H1 (cell line): ENCODE results near the gene DOCK11. TPM values are rescaled to one million over a fixed set of nuclear protein-coding genes. Genes with fewer than 3 reads are reported as not detected.

Experiments
- CTCF ChIA-PET: fragments of 300-600 bp; sonication (Branson Sonifier 250); formaldehyde crosslinking; loops from one replicate; lab custom pipeline; 2021; ENCODE audit not compliant: partially characterized antibody; lab: Charles Lee
- POLR2A ChIA-PET: fragments of 300-600 bp; sonication (Branson Sonifier 250); formaldehyde crosslinking; loops from one replicate; lab custom pipeline; 2021; ENCODE audit warnings: inconsistent platforms; ENCODE audit not compliant: partially characterized antibody; lab: Charles Lee
- DNase-seq, 2 experiments: peaks; one replicate each; pipeline versions ENCODE4 v3.0.0 to v3.0.0-alpha.2; 2010 to 2022; ENCODE audit warnings: low spot score in 2 of 2, low read depth in 1 of 2, mixed read lengths in 1 of 2
- FAIRE-seq: peaks from 2 replicates; lab custom pipeline; 2011; peaks lifted over from hg19 to GRCh38; lab: Jason Lieb, UNC
- H2AFZ ChIP-seq: 2 replicates; pipeline ENCODE4 v1.8.1; 2012; ENCODE audit warnings: low read length, inconsistent platforms
- H2AK5ac ChIP-seq: 2 replicates; pipeline ENCODE4 v1.6.1; 2013; ENCODE audit warnings: low read depth, low read length
- H2BK120ac ChIP-seq: replicated peaks from 2 replicates; pipeline ENCODE3; 2013; ENCODE audit warnings: low read depth, low read length, inconsistent platforms
- H2BK12ac ChIP-seq: 2 replicates; pipeline ENCODE4 v1.6.1; 2013; ENCODE audit warnings: low read depth, low read length
- H2BK15ac ChIP-seq: 2 replicates; pipeline ENCODE4 v1.6.1; 2013; ENCODE audit warnings: low read length
- H2BK20ac ChIP-seq: 2 replicates; pipeline ENCODE4 v1.6.1; 2013; ENCODE audit warnings: low read length
- H2BK5ac ChIP-seq: 2 replicates; pipeline ENCODE4 v1.6.1; 2013; ENCODE audit warnings: low read depth, low read length
- H3K14ac ChIP-seq: 2 replicates; pipeline ENCODE4 v1.6.1; 2013; ENCODE audit warnings: inconsistent platforms; ENCODE audit not compliant: insufficient read length
- H3K18ac ChIP-seq: 2 replicates; pipeline ENCODE4 v1.6.1; 2013; ENCODE audit warnings: low read length; ENCODE audit errors: extremely low read depth
- H3K23ac ChIP-seq: 2 replicates; pipeline ENCODE4 v1.6.1; 2013; ENCODE audit warnings: inconsistent platforms; ENCODE audit not compliant: insufficient read length
- H3K23me2 ChIP-seq: 2 replicates; pipeline ENCODE4 v1.6.1; 2013; ENCODE audit warnings: low read depth, low read length
- H3K27ac ChIP-seq: 2 replicates; pipeline ENCODE4 v1.6.1; 2011; ENCODE audit warnings: low read depth, low read length, inconsistent platforms
- H3K27me3 ChIP-seq, 4 experiments: replicated peaks in 1 of 4; 1 replicate in 1 of 4; 2 replicates in 3 of 4; pipeline versions ENCODE4 v1.6.1 to v1.8.1; 2011 to 2013; ENCODE audit warnings: low read length in 3 of 4, mild to moderate bottlenecking in 3 of 4, inconsistent platforms in 2 of 4, mixed read lengths in 2 of 4, moderate library complexity in 1 of 4; ENCODE audit not compliant: control insufficient read depth in 3 of 4, insufficient read depth in 3 of 4; ENCODE audit errors: extremely low read depth in 1 of 4
- H3K36me3 ChIP-seq, 4 experiments: 2 replicates each; pipeline versions ENCODE4 v1.6.1 to v1.8.1; 2011 to 2013; ENCODE audit warnings: mild to moderate bottlenecking in 4 of 4, low read length in 3 of 4, moderate library complexity in 2 of 4, control low read depth in 1 of 4, inconsistent platforms in 1 of 4; ENCODE audit not compliant: insufficient read depth in 4 of 4, control insufficient read depth in 2 of 4
- H3K4ac ChIP-seq: replicated peaks from 2 replicates; pipeline ENCODE3; 2013; ENCODE audit warnings: low read length, low read depth, mixed read lengths, inconsistent platforms; ENCODE audit not compliant: insufficient read length
- H3K4me1 ChIP-seq, 4 experiments: replicated peaks in 1 of 4; 1 replicate in 1 of 4; 2 replicates in 3 of 4; pipeline versions ENCODE4 v1.6.1 to v1.8.1; 2011 to 2013; ENCODE audit warnings: low read length in 3 of 4, inconsistent platforms in 2 of 4, mixed read lengths in 1 of 4; ENCODE audit not compliant: insufficient read depth in 4 of 4, control insufficient read depth in 3 of 4
- H3K4me2 ChIP-seq, 2 experiments: 2 replicates each; pipeline versions ENCODE4 v1.6.1 to v1.8.1; 2011 to 2013; ENCODE audit warnings: low read depth in 2 of 2, low read length in 2 of 2, control low read depth in 1 of 2, inconsistent platforms in 1 of 2, mild to moderate bottlenecking in 1 of 2; ENCODE audit not compliant: insufficient read depth in 1 of 2
- H3K4me3 ChIP-seq, 4 experiments: fragments of 200-600, 300-600 bp in 1 of 4; sonication (generic), shearing (Covaris generic), sonication (Bioruptor Twin) in 1 of 4; 2 replicates each; pipeline versions ENCODE4 v1.5.1 to v1.8.1; 2011 to 2016; ENCODE audit warnings: low read length in 4 of 4, low read depth in 3 of 4, control low read depth in 2 of 4, inconsistent platforms in 2 of 4, mild to moderate bottlenecking in 2 of 4, mixed read lengths in 1 of 4, moderate library complexity in 1 of 4; ENCODE audit not compliant: insufficient read depth in 2 of 4; ENCODE audit errors: extremely low read depth in 1 of 4
- H3K56ac ChIP-seq: replicated peaks from 2 replicates; pipeline ENCODE3; 2013; ENCODE audit warnings: low read depth, mild to moderate bottlenecking, mixed read lengths, low read length, inconsistent platforms; ENCODE audit not compliant: insufficient read length
- H3K79me1 ChIP-seq: 2 replicates; pipeline ENCODE4 v1.6.1; 2013; ENCODE audit warnings: low read depth, low read length, control low read depth
- H3K79me2 ChIP-seq, 2 experiments: 2 replicates each; pipeline versions ENCODE4 v1.6.1 to v1.8.1; 2012 to 2013; ENCODE audit warnings: low read length in 2 of 2, mild to moderate bottlenecking in 2 of 2, inconsistent platforms in 1 of 2; ENCODE audit not compliant: insufficient read depth in 2 of 2, control insufficient read depth in 1 of 2
- H3K9ac ChIP-seq, 4 experiments: replicated peaks in 1 of 4; 1 replicate in 1 of 4; 2 replicates in 3 of 4; pipeline versions ENCODE4 v1.6.1 to v1.8.1; 2011 to 2013; ENCODE audit warnings: low read depth in 3 of 4, low read length in 3 of 4, control low read depth in 2 of 4, mild to moderate bottlenecking in 2 of 4, moderate library complexity in 2 of 4, inconsistent platforms in 1 of 4; ENCODE audit errors: extremely low read depth in 1 of 4
- H3K9me3 ChIP-seq, 2 experiments: 2 replicates each; pipeline versions ENCODE4 v1.6.1 to v1.8.1; 2012 to 2013; ENCODE audit warnings: mild to moderate bottlenecking in 2 of 2, moderate library complexity in 2 of 2, control low read depth in 1 of 2, inconsistent platforms in 1 of 2, low read depth in 1 of 2, low read length in 1 of 2, mixed read lengths in 1 of 2; ENCODE audit not compliant: insufficient read depth in 2 of 2
- H4K20me1 ChIP-seq, 2 experiments: replicated peaks in 1 of 2; 2 replicates each; pipeline versions ENCODE3 to v1.8.1; 2011 to 2013; ENCODE audit warnings: inconsistent platforms in 2 of 2, low read length in 2 of 2, mild to moderate bottlenecking in 1 of 2; ENCODE audit not compliant: insufficient read depth in 2 of 2, control insufficient read depth in 1 of 2
- H4K5ac ChIP-seq: 2 replicates; pipeline ENCODE4 v1.6.1; 2013; ENCODE audit warnings: low read length, low read depth, mixed read lengths, inconsistent platforms; ENCODE audit not compliant: insufficient read length
- H4K8ac ChIP-seq: 2 replicates; pipeline ENCODE4 v1.8.0; 2013; ENCODE audit warnings: mild to moderate bottlenecking, moderate library complexity, low read length, inconsistent platforms; ENCODE audit not compliant: insufficient read depth; ENCODE audit errors: extremely low read depth
- H4K91ac ChIP-seq: replicated peaks from 2 replicates; pipeline ENCODE3; 2013; ENCODE audit warnings: low read length, mixed read lengths, inconsistent platforms; ENCODE audit not compliant: insufficient read length
- BRCA1 ChIP-seq: IDR thresholded peaks from 2 replicates; pipeline ENCODE4 v1.6.1; 2012; ENCODE audit warnings: low read depth, low read length, improper control_type of control experiment
- HDAC2 ChIP-seq, 2 experiments: fragments of 300-600 bp in 1 of 2; sonication (generic) in 1 of 2; IDR thresholded peaks; 2 replicates each; pipeline ENCODE4 v1.6.1; 2011 to 2012; ENCODE audit warnings: low read depth in 2 of 2, low read length in 2 of 2, mild to moderate bottlenecking in 2 of 2, moderate library complexity in 2 of 2, borderline replicate concordance in 1 of 2, inconsistent platforms in 1 of 2
- KDM1A ChIP-seq: fragments of 200-600, 300-600 bp; sonication (generic); IDR thresholded peaks from 2 replicates; pipeline ENCODE4 v1.7.1; 2016; ENCODE audit warnings: mild to moderate bottlenecking, low read length, borderline replicate concordance
- SIX5 ChIP-seq: IDR thresholded peaks from 2 replicates; pipeline ENCODE4 v1.6.1; 2011; ENCODE audit warnings: mild to moderate bottlenecking, low read depth, low read length
- SRF ChIP-seq: IDR thresholded peaks from 2 replicates; pipeline ENCODE4 v1.6.1; 2011; ENCODE audit warnings: mild to moderate bottlenecking, low read depth, low read length, moderate library complexity
- WGBS, 2 experiments: shearing (Covaris generic) in 1 of 2; methylation state at CpG; one replicate each; pipeline versions ENCODE4 v1.1.6 to v1.1.7; 2013 to 2015; ENCODE audit warnings: low lambda C conversion rate in 2 of 2, mixed read lengths in 2 of 2, inconsistent platforms in 1 of 2, low coverage in 1 of 2, missing lambda C conversion rate in 1 of 2; ENCODE audit not compliant: insufficient replicate concordance in 2 of 2, insufficient coverage in 1 of 2, insufficient read length in 1 of 2; ENCODE audit errors: extremely low coverage in 1 of 2, missing lambda C conversion rate in 1 of 2; 5-methylcytosine and 5-hydroxymethylcytosine counted together
- polyA plus RNA-seq, 7 experiments: library from polyadenylated mRNA; depleted of rRNA in 3 of 7; stranded (reverse) in 5 of 7; unstranded in 2 of 7; fragments of >200 nt in 5 of 7; fragments of 200-250 nt in 2 of 7; gene quantifications; 1 replicate in 5 of 7; 2 replicates in 1 of 7; 4 replicates in 1 of 7; pipeline versions ENCODE4 v1.2.1 to v1.2.3, GENCODE V29; 2011 to 2013; ENCODE audit warnings: missing spikeins in 2 of 7, mixed read lengths in 2 of 7
- total RNA-seq: library from RNA; stranded (reverse); fragmentation: NEBNext Ultra II Directional; extraction: Animal tissue kit (Norgen Biotek cat#: 25700); gene quantifications from 2 replicates; pipeline ENCODE4 v1.2.1, GENCODE V29; 2021

DOCK11 gene
- total and polyA plus RNA-seq, 2 of the 8 experiments (the other 6 are each of a cell fraction or from before 2014, with no cell fraction given), result 4.9 to 12.0 TPM

- Histone ChIP-seq H3K4me2 (peak overlapping the region; percentile 47 to 69), H3K18ac (no peak overlapping the region; the same call in 1 of the 2 replicates), H3K27ac (peak overlapping the region; percentile 5; the same call in 1 of the 2 replicates)
Observed at GRCh38 chrX:118534716-118535493, 39.3 kb downstream of the DOCK11 start.

More at GRCh38 chrX:118534716-118535493, 39.3 kb downstream of the DOCK11 start:
- Histone ChIP-seq H3K4me1 (peaks cover 0 to 26% (median 1%) of the 10 kb centered on the region in 4 experiments; a peak in 3 of 7 replicates), H3K36me3 (no peaks in the 10 kb centered on the region), H3K4ac (no peak overlapping the region), H3K23me2 (no peaks in the 10 kb centered on the region), H3K4me3 (peak overlapping the region in 1 of 4 experiments; percentile 46; a peak in 1 of 8 replicates), H3K79me1 (no peaks in the 10 kb centered on the region), H4K20me1 (no peaks in the 10 kb centered on the region), H4K91ac (no peak overlapping the region), H2BK5ac (no peak overlapping the region), H2BK12ac (no peak overlapping the region), H2AK5ac (no peak overlapping the region), H3K79me2 (no peaks in the 10 kb centered on the region), H2BK20ac (no peak overlapping the region), H3K27me3 (no peaks in the 10 kb centered on the region), H4K5ac (peak overlapping the region; percentile 66), H3K14ac (no peak overlapping the region), H3K9me3 (no peaks in the 10 kb centered on the region), H2BK15ac (no peak overlapping the region), H3K23ac (no peak overlapping the region), H3K56ac (no peak overlapping the region)
- FAIRE-seq, result no peak
- POLR2A ChIA-PET, result no interaction called here
- CTCF ChIA-PET, result interaction anchor here (0.6 to 4.4 kb wide), 3 partner anchors 38 to 1148 kb away, joined by 3 to 20 read pairs (median 4); no protein-coding TSS in a partner anchor
- DNase-seq, result no peak
- peak in 1 of 2 experiments; percentile 51; a peak in 1 of 4 replicates for TF ChIP-seq HDAC2 (IDR thresholded peaks at IDR 0.05; ENCODE audit: borderline replicate concordance in 1 of 2, low read depth in 2 of 2, low read length in 2 of 2)
- no peak for TF ChIP-seq BRCA1
- TF ChIP-seq KDM1A, result peak; percentile 65; the same call in 1 of the 2 replicates
- TF ChIP-seq SRF, result no peak
- peak; percentile 6; the same call in 1 of the 2 replicates for TF ChIP-seq SIX5
- TF ChIP-seq, all 59 proteins: peak for 3
- Histone ChIP-seq H4K8ac (no peak overlapping the region), H2BK120ac (no peak overlapping the region), H3K9ac (no peak overlapping the region), H2AFZ (no peak overlapping the region)
- WGBS, 2 experiments, result 61% methylated on average over 9 of the region's 9 CpGs; no CpG with 5 or more reads in 1 of the 2 experiments
